HepG2 (cell line): ENCODE results near the gene CCNB1IP1. TPM values are rescaled to one million over a fixed set of nuclear protein-coding genes. Genes with fewer than 3 reads are reported as not detected.
A peak's percentile ranks its signal among the peaks of the same experiment; 100 is the strongest.

Experiments
- ATAC-seq: fragments of 200-7000 bp; cut with Tn5 transposase; 3 replicates; pipeline ENCODE4 v1.9.1; 2020; ENCODE audit warnings: mild to moderate bottlenecking, moderate library complexity
- BruUV-seq: library from RNA; stranded (reverse); fragments of 400-500 nt; replicated peaks from 2 replicates; lab custom pipeline; 2021; lab: Mats Ljungman, UMichigan
- CTCF ChIA-PET: fragments of 300-600 bp; formaldehyde crosslinking; extraction: SDS; loops from one replicate; lab custom pipeline; 2021; ENCODE audit warnings: low total read pairs, inconsistent platforms, low intra/inter-chr PET ratio; lab: Yijun Ruan, JAX
- POLR2A ChIA-PET: fragments of 350-600 bp; sonication (Branson Sonifier 250); formaldehyde crosslinking; loops from one replicate; lab custom pipeline; 2020; ENCODE audit warnings: antibody characterized with exemption, inconsistent platforms; lab: Yijun Ruan, JAX
- DNase-seq: peaks from one replicate; pipeline ENCODE4 v3.0.0-alpha.2; 2015; ENCODE audit warnings: low spot score
- FAIRE-seq: peaks from 3 replicates; lab custom pipeline; 2011; peaks lifted over from hg19 to GRCh38; lab: Jason Lieb, UNC
- H2AFZ ChIP-seq: one replicate; pipeline ENCODE4 v1.6.1; 2011; ENCODE audit warnings: low read length, inconsistent platforms
- H3K27ac ChIP-seq: fragments of 300-600 bp; 3 replicates; pipeline ENCODE4 v1.8.0; 2011; ENCODE audit warnings: mixed run types, mild to moderate bottlenecking, mixed read lengths, low read length, inconsistent platforms; ENCODE audit not compliant: insufficient read depth; ENCODE audit errors: extremely low read length
- H3K27me3 ChIP-seq, 2 experiments: fragments of 200-600 bp in 1 of 2; 2 replicates in 1 of 2; 3 replicates in 1 of 2; pipeline versions ENCODE4 v1.6.0 to v1.8.0; 2011; ENCODE audit warnings: low read length in 2 of 2, mild to moderate bottlenecking in 2 of 2, moderate library complexity in 2 of 2, inconsistent platforms in 1 of 2; ENCODE audit not compliant: insufficient read depth in 2 of 2, control insufficient read depth in 1 of 2
- H3K36me3 ChIP-seq, 2 experiments: fragments of 200-600 bp in 1 of 2; replicated peaks in 1 of 2; 2 replicates in 1 of 2; 3 replicates in 1 of 2; pipeline versions ENCODE4 v1.5.1 to v1.8.0; 2011; ENCODE audit warnings: low read length in 2 of 2, inconsistent platforms in 1 of 2; ENCODE audit not compliant: insufficient read depth in 2 of 2, control insufficient read depth in 1 of 2
- H3K4me1 ChIP-seq: 2 replicates; pipeline ENCODE4 v1.5.1; 2012; ENCODE audit warnings: low read length, inconsistent platforms; ENCODE audit not compliant: insufficient read depth
- H3K4me2 ChIP-seq: 2 replicates; pipeline ENCODE4 v1.6.0; 2011; ENCODE audit warnings: low read depth, low read length, inconsistent platforms
- H3K4me3 ChIP-seq, 3 experiments: fragments of 200-600 bp in 1 of 3; sonication (generic), shearing (Covaris generic) in 1 of 3; replicated peaks in 1 of 3; 2 replicates each; pipeline ENCODE4 v1.5.1; 2011 to 2016; ENCODE audit warnings: low read length in 3 of 3, inconsistent platforms in 2 of 3, low read depth in 2 of 3, mild to moderate bottlenecking in 2 of 3, control low read depth in 1 of 3, mixed read lengths in 1 of 3; ENCODE audit not compliant: insufficient read depth in 1 of 3
- H3K79me2 ChIP-seq: one replicate; pipeline ENCODE4 v1.6.1; 2011; ENCODE audit warnings: low read length, inconsistent platforms; ENCODE audit not compliant: insufficient read depth
- H3K9ac ChIP-seq: 2 replicates; pipeline ENCODE4 v1.6.0; 2011; ENCODE audit warnings: mild to moderate bottlenecking, low read depth, low read length, inconsistent platforms; ENCODE audit not compliant: insufficient read depth
- H3K9me3 ChIP-seq: 2 replicates; pipeline ENCODE4 v1.5.1; 2012; ENCODE audit warnings: mild to moderate bottlenecking, low read length
- H4K20me1 ChIP-seq: 2 replicates; pipeline ENCODE4 v1.6.0; 2011; ENCODE audit warnings: inconsistent platforms, mild to moderate bottlenecking, low read length, moderate library complexity; ENCODE audit not compliant: insufficient read depth
- ATAD3A ChIP-seq: sonication (generic); formaldehyde crosslinking; IDR thresholded peaks from 2 replicates; pipeline ENCODE4 v1.4.0; 2020; ENCODE audit warnings: missing genetic modification reagents
- HMG20A ChIP-seq: IDR thresholded peaks from 2 replicates; pipeline ENCODE4 v1.6.1; 2016; ENCODE audit warnings: borderline replicate concordance
- KLF13 ChIP-seq: sonication (generic); formaldehyde crosslinking; IDR thresholded peaks from 2 replicates; pipeline ENCODE4 v1.4.0; 2020; ENCODE audit warnings: mild to moderate bottlenecking, missing genetic modification reagents
- KMT2B ChIP-seq: IDR thresholded peaks from 2 replicates; pipeline ENCODE4 v1.6.1; 2016; ENCODE audit warnings: missing genetic modification reagents, missing compliant biosample characterization
- MIXL1 ChIP-seq: IDR thresholded peaks from 2 replicates; pipeline ENCODE4 v1.6.1; 2016
- NFE2L2 ChIP-seq: fragments of 150-350 bp; IDR thresholded peaks from 2 replicates; pipeline ENCODE4 v1.6.1; 2014; ENCODE audit warnings: low read length
- NR1H2 ChIP-seq: sonication (generic); formaldehyde crosslinking; IDR thresholded peaks from 2 replicates; pipeline ENCODE4 v1.8.1; 2022; ENCODE audit warnings: low read depth, missing genetic modification reagents, borderline replicate concordance
- ZBTB7A ChIP-seq: sonication (generic); formaldehyde crosslinking; IDR thresholded peaks from 2 replicates; pipeline ENCODE4 v1.8.0; 2022; ENCODE audit warnings: mild to moderate bottlenecking, missing genetic modification reagents
- ZNF607 ChIP-seq: sonication (generic); formaldehyde crosslinking; IDR thresholded peaks from 2 replicates; pipeline ENCODE4 v1.5.1; 2020; ENCODE audit warnings: missing genetic modification reagents, mild to moderate bottlenecking, borderline replicate concordance
- ZNF709 ChIP-seq: sonication (generic); formaldehyde crosslinking; IDR thresholded peaks from 2 replicates; pipeline ENCODE4 v1.5.0; 2020; ENCODE audit warnings: mild to moderate bottlenecking, missing genetic modification reagents
- ZNF816 ChIP-seq: sonication (generic); formaldehyde crosslinking; IDR thresholded peaks from 2 replicates; pipeline ENCODE4 v1.8.0; 2022; ENCODE audit warnings: missing genetic modification reagents, mild to moderate bottlenecking, borderline replicate concordance
- WGBS: methylation state at CpG from one replicate; pipeline ENCODE4 v1.1.6; 2017; ENCODE audit warnings: low lambda C conversion rate; 5-methylcytosine and 5-hydroxymethylcytosine counted together
- in situ Hi-C: cut with HindIII; loops from 2 replicates; pipeline ENCODE4 v1.10.0; 2017; ENCODE audit warnings: low pct_unique_long_range_greater_than_20kb; ENCODE audit not compliant: extremely low pct_ligation_motif_present
- intact Hi-C: fragments of 100-400 bp; cut with micrococcal nuclease; formaldehyde crosslinking; loops from one replicate; pipeline ENCODE4 v1.10.0; 2022; ENCODE audit not compliant: unreplicated experiment
- polyA plus RNA-seq, 8 experiments: library from polyadenylated mRNA; depleted of rRNA in 3 of 8; stranded (reverse) in 7 of 8; unstranded in 1 of 8; fragments of >200 nt; fragmentation: Illumina TruSeq in 4 of 8; extraction: Trizol in 4 of 8; gene quantifications; 2 replicates each; pipeline versions ENCODE4 v1.2.1 to v1.2.3, GENCODE V29; 2011 to 2016; ENCODE audit warnings: low read depth in 4 of 8, missing spikeins in 1 of 8, mixed read lengths in 1 of 8; ENCODE audit not compliant: insufficient read depth in 1 of 8
- total RNA-seq, 5 experiments: library from RNA; depleted of rRNA; stranded (reverse); fragments of >200 nt; fragmentation: Illumina TruSeq; extraction: Trizol; gene quantifications; 2 replicates each; pipeline ENCODE4 v1.2.3, GENCODE V29; 2016; ENCODE audit warnings: low read depth in 1 of 5
- TF ChIP-seq, protein P1 (sequence below): sonication (generic); formaldehyde crosslinking; conservative IDR thresholded peaks from 2 replicates; pipeline ENCODE4 v1.8.0; 2022; ENCODE audit warnings: missing genetic modification reagents
- TF ChIP-seq, protein P2 (sequence below): sonication (generic); formaldehyde crosslinking; IDR thresholded peaks from 2 replicates; pipeline ENCODE4 v1.4.0; 2020; ENCODE audit warnings: missing genetic modification reagents, mild to moderate bottlenecking, borderline replicate concordance
- TF ChIP-seq, protein P3 (sequence below): sonication (generic); IDR thresholded peaks from 2 replicates; pipeline ENCODE4 v1.6.1; 2016; ENCODE audit warnings: low read depth, borderline replicate concordance
- TF ChIP-seq, protein P4 (sequence below): sonication (generic); formaldehyde crosslinking; IDR thresholded peaks from 2 replicates; pipeline ENCODE4 v1.4.0; 2020; ENCODE audit warnings: missing genetic modification reagents
- TF ChIP-seq, protein P5 (sequence below): sonication (generic); formaldehyde crosslinking; IDR thresholded peaks from 2 replicates; pipeline ENCODE4 v1.4.0; 2020; ENCODE audit warnings: missing genetic modification reagents

The CCNB1IP1 gene
- total and polyA plus RNA-seq, 2 of the 13 experiments (the other 11 are each of a cell fraction or from before 2014, with no cell fraction given): 98.3 to 125 TPM

DNA sequence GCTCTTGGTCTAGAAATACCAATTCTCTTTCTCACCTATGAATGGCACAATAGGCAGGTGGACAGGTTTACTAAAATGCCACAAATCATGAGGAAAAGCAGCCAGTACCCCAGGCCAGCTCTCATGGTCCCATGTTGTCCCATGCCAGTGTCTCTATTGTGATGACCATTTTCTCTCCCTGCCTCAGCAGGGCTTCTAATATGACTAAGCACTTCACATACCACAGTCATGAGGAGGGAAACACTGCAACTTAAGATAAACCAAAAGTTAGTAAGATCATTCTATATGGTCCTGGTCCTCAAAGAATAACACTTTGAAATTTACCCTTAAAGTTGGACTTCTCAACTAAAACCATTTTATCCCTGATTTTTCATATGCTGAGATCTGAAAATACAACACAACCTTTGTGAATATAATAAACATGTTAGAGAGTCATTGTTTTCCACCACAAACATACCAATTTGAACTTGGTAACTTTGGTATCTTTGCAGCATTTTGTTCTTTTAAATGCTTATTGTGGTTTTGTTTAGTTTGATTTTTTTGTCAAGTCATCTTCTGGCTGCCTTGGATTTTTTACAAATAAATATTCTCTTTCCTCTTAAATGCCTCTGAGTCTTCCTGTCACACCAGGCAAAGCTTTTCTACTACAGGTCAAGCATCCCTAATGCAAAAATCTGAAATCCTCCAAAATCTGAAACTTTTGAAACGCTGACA, 30.9 kb downstream of the CCNB1IP1 start (continued):
- TF ChIP-seq ATAD3A: no peak
- TF ChIP-seq, protein P1, sequence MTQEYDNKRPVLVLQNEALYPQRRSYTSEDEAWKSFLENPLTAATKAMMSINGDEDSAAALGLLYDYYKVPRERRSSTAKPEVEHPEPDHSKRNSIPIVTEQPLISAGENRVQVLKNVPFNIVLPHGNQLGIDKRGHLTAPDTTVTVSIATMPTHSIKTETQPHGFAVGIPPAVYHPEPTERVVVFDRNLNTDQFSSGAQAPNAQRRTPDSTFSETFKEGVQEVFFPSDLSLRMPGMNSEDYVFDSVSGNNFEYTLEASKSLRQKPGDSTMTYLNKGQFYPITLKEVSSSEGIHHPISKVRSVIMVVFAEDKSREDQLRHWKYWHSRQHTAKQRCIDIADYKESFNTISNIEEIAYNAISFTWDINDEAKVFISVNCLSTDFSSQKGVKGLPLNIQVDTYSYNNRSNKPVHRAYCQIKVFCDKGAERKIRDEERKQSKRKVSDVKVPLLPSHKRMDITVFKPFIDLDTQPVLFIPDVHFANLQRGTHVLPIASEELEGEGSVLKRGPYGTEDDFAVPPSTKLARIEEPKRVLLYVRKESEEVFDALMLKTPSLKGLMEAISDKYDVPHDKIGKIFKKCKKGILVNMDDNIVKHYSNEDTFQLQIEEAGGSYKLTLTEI: no peak
- no peak for TF ChIP-seq NR1H2
- TF ChIP-seq, protein P2, sequence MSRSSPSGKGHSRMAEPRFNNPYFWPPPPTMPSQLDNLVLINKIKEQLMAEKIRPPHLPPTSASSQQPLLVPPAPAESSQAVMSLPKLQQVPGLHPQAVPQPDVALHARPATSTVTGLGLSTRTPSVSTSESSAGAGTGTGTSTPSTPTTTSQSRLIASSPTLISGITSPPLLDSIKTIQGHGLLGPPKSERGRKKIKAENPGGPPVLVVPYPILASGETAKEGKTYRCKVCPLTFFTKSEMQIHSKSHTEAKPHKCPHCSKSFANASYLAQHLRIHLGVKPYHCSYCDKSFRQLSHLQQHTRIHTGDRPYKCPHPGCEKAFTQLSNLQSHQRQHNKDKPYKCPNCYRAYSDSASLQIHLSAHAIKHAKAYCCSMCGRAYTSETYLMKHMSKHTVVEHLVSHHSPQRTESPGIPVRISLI: no peak
- no peak for TF ChIP-seq ZNF709 (CRISPR knock-in tag)
- TF ChIP-seq NFE2L2: peak; percentile 84

DNA sequence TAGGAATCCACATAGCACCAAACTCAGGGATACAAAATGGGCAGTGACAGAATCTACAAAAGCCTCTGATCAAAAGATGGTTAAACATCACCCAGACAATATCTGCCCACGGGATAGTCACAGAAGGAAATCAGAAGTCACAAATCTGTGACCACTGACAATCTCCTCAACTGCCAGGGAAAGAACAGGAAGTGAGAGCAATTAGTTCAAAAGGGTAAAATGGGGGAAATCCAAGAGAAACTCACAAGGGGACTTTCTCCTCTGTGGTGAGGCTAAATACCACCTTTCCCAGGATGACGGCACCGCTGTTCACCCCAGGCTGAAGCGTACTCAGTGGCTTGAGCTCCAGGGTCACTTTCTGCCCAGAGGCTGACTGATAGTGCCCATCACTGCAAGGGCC, 38.0 kb downstream of the CCNB1IP1 start:
- intact Hi-C loops: no loop called here
- Histone ChIP-seq H3K9me3 (no peaks in the 10 kb centered on the region), H3K79me2 (no peaks in the 10 kb centered on the region), H3K9ac (no peak overlapping the region), H3K36me3 (peaks cover 15 to 63% of the 10 kb centered on the region in 2 experiments), H2AFZ (no peak overlapping the region), H3K4me2 (no peak overlapping the region), H3K4me3 (no peak overlapping the region), H4K20me1 (no peaks in the 10 kb centered on the region), H3K4me1 (no peaks in the 10 kb centered on the region), H3K27me3 (no peaks in the 10 kb centered on the region), H3K27ac (no peak overlapping the region)
- ChIA-PET CTCF (no interaction called here), POLR2A (no interaction called here)
- DNase-seq: no peak
- BruUV-seq: no TSS peak
- no peak for FAIRE-seq
- ATAC-seq: no peak
- WGBS: 96% methylated on average over 4 of the region's 4 CpGs
- in situ Hi-C loops: no loop called here
- TF ChIP-seq, protein P3, sequence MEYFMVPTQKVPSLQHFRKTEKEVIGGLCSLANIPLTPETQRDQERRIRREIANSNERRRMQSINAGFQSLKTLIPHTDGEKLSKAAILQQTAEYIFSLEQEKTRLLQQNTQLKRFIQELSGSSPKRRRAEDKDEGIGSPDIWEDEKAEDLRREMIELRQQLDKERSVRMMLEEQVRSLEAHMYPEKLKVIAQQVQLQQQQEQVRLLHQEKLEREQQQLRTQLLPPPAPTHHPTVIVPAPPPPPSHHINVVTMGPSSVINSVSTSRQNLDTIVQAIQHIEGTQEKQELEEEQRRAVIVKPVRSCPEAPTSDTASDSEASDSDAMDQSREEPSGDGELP: no peak
- no peak for TF ChIP-seq ZNF816
- TF ChIP-seq MIXL1 (CRISPR knock-in tag): no peak
- TF ChIP-seq HMG20A: no peak
- TF ChIP-seq ZBTB7A (CRISPR knock-in tag): no peak
- TF ChIP-seq, protein P4, sequence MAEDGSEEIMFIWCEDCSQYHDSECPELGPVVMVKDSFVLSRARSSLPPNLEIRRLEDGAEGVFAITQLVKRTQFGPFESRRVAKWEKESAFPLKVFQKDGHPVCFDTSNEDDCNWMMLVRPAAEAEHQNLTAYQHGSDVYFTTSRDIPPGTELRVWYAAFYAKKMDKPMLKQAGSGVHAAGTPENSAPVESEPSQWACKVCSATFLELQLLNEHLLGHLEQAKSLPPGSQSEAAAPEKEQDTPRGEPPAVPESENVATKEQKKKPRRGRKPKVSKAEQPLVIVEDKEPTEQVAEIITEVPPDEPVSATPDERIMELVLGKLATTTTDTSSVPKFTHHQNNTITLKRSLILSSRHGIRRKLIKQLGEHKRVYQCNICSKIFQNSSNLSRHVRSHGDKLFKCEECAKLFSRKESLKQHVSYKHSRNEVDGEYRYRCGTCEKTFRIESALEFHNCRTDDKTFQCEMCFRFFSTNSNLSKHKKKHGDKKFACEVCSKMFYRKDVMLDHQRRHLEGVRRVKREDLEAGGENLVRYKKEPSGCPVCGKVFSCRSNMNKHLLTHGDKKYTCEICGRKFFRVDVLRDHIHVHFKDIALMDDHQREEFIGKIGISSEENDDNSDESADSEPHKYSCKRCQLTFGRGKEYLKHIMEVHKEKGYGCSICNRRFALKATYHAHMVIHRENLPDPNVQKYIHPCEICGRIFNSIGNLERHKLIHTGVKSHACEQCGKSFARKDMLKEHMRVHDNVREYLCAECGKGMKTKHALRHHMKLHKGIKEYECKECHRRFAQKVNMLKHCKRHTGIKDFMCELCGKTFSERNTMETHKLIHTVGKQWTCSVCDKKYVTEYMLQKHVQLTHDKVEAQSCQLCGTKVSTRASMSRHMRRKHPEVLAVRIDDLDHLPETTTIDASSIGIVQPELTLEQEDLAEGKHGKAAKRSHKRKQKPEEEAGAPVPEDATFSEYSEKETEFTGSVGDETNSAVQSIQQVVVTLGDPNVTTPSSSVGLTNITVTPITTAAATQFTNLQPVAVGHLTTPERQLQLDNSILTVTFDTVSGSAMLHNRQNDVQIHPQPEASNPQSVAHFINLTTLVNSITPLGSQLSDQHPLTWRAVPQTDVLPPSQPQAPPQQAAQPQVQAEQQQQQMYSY: no peak
- no peak for TF ChIP-seq KMT2B (CRISPR knock-in tag)
- TF ChIP-seq ZNF607 (CRISPR knock-in tag): no peak
- TF ChIP-seq, protein P5, sequence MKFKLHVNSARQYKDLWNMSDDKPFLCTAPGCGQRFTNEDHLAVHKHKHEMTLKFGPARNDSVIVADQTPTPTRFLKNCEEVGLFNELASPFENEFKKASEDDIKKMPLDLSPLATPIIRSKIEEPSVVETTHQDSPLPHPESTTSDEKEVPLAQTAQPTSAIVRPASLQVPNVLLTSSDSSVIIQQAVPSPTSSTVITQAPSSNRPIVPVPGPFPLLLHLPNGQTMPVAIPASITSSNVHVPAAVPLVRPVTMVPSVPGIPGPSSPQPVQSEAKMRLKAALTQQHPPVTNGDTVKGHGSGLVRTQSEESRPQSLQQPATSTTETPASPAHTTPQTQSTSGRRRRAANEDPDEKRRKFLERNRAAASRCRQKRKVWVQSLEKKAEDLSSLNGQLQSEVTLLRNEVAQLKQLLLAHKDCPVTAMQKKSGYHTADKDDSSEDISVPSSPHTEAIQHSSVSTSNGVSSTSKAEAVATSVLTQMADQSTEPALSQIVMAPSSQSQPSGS (CRISPR knock-in tag): no peak
- no peak for TF ChIP-seq KLF13 (CRISPR knock-in tag)
